Uterus (tissue), 4 donors: ENCODE results near the gene ETHE1. TPM values are rescaled to one million over a fixed set of nuclear protein-coding genes. Genes with fewer than 3 reads are reported as not detected.
"Not testable (repeated sequence)": the region's sequence is repeated elsewhere in the genome, so short reads cannot be mapped to it uniquely, and the experiment has no call there.

ENCODE experiments used
- DNase-seq, 2 donors: peaks; one replicate each; pipeline ENCODE4 v3.0.0-alpha.2; 2019 to 2020
- H3K27ac ChIP-seq, 2 donors: fragments of 200-600 bp; sonication (generic); 1 replicate in 1 of 2; 2 replicates in 1 of 2; pipeline ENCODE4 v1.5.1; 2016 to 2018
- H3K27me3 ChIP-seq, 2 donors: fragments of 200-600 bp; sonication (generic); one replicate each; pipeline ENCODE4 v1.5.1; 2018 to 2019; ENCODE audit warnings: control low read depth in 1 of 2
- H3K36me3 ChIP-seq, 2 donors: fragments of 200-600 bp; sonication (generic); one replicate each; pipeline ENCODE4 v1.5.1; 2019; ENCODE audit warnings: control low read depth in 1 of 2
- H3K4me1 ChIP-seq, 2 donors: fragments of 200-600 bp; sonication (generic); one replicate each; pipeline ENCODE4 v1.5.1; 2018 to 2019; ENCODE audit warnings: control low read depth in 1 of 2
- H3K4me3 ChIP-seq, 2 donors: fragments of 200-600 bp; sonication (generic); 1 replicate in 1 of 2; 2 replicates in 1 of 2; pipeline ENCODE4 v1.5.1; 2018 to 2019; ENCODE audit warnings: mild to moderate bottlenecking in 1 of 2
- H3K9me3 ChIP-seq, 2 donors: fragments of 200-600 bp; sonication (generic); one replicate each; pipeline ENCODE4 v1.5.1; 2019; ENCODE audit warnings: control low read depth in 1 of 2
- CTCF ChIP-seq, 4 experiments: fragments of 200-600 bp in 2 of 4; fragments of 450-650 bp in 2 of 4; sonication (generic) in 2 of 4; IDR thresholded peaks; one replicate each; pipeline ENCODE4 v1.5.1; 2016 to 2019; ENCODE audit warnings: antibody characterized with exemption in 4 of 4, mild to moderate bottlenecking in 2 of 4, moderate library complexity in 1 of 4
- POLR2A ChIP-seq, 2 donors: fragments of 450-650 bp; IDR thresholded peaks; one replicate each; pipeline ENCODE4 v1.6.1; 2016; ENCODE audit warnings: antibody characterized with exemption in 2 of 2, mild to moderate bottlenecking in 1 of 2, moderate library complexity in 1 of 2
- intact Hi-C: fragments of 100-400 bp; cut with DNase I; formaldehyde crosslinking; loops from one replicate; pipeline ENCODE4 v1.15.1; 2023; ENCODE audit warnings: low total_unique reads
- total RNA-seq, 4 donors: library from RNA; depleted of rRNA in 3 of 4; stranded (reverse); fragments of >200 nt in 3 of 4; gene quantifications; one replicate each; pipeline versions ENCODE4 v1.1.0 to v1.2.4, GENCODE V29; 2014 to 2023
- donor health status: DM: yes; HTN: yes; CAD: no.

ETHE1 gene
- total RNA-seq, 4 donors from 2014 or later: 0.77 to 29.0 (median 12.5) TPM

GRCh38 chr19:43519436-43520088, 7.4 kb downstream of the ETHE1 start:
- intact Hi-C loops: loop anchor here (2.0 to 5.0 kb wide), 2 partner anchors 57 to 73 kb away; no protein-coding TSS in a partner anchor
- Histone ChIP-seq H3K4me1 (no peaks in the 10 kb centered on the region), H3K27me3 (no peaks in the 10 kb centered on the region), H3K4me3 (no peak overlapping the region), H3K27ac (no peak overlapping the region), H3K9me3 (no peaks in the 10 kb centered on the region), H3K36me3 (no peaks in the 10 kb centered on the region)
- peak; percentile 76 to 80 for DNase-seq
- no peak for TF ChIP-seq POLR2A (IDR thresholded peaks at IDR 0.05)
- peak; percentile 80 to 95 (median 90) for TF ChIP-seq CTCF (IDR thresholded peaks at IDR 0.05)

- H3K9me3 ChIP-seq: no peaks in the 10 kb centered on the region
- no peaks in the 10 kb centered on the region for H3K27me3 ChIP-seq
- TF ChIP-seq POLR2A (IDR thresholded peaks at IDR 0.05) (no peak), CTCF (IDR thresholded peaks at IDR 0.05) (no peak)
- DNase-seq: no peak
- intact Hi-C loops: loop anchor here (2.0 to 5.0 kb wide), 2 partner anchors 56 to 71 kb away; no protein-coding TSS in a partner anchor
- no peak overlapping the region for H3K4me3 ChIP-seq
- H3K36me3 ChIP-seq: no peaks in the 10 kb centered on the region
- no peaks in the 10 kb centered on the region for H3K4me1 ChIP-seq
- H3K27ac ChIP-seq: no peak overlapping the region
Observed at GRCh38 chr19:43518051-43518450, 8.9 kb downstream of the ETHE1 start.

- H3K36me3 ChIP-seq, DNase-seq, H3K4me3 ChIP-seq, H3K9me3 ChIP-seq, intact Hi-C loops, H3K27ac ChIP-seq, H3K4me1 ChIP-seq, H3K27me3 ChIP-seq: not testable (repeated sequence)
Observed at GRCh38 chr19:43512399-43512798, 14.6 kb downstream of the ETHE1 start.

- Histone ChIP-seq H3K36me3 (no peaks in the 10 kb centered on the region), H3K9me3 (no peaks in the 10 kb centered on the region)
Observed at GRCh38 chr19:43511324-43511723, 15.7 kb downstream of the ETHE1 start.

GRCh38 chr19:43510713-43511112, 16.3 kb downstream of the ETHE1 start:
- no peak for DNase-seq
- Histone ChIP-seq H3K9me3 (no peaks in the 10 kb centered on the region), H3K27me3 (no peaks in the 10 kb centered on the region), H3K4me1 (no peaks in the 10 kb centered on the region), H3K4me3 (no peak overlapping the region), H3K36me3 (no peaks in the 10 kb centered on the region), H3K27ac (no peak overlapping the region)
- TF ChIP-seq POLR2A (IDR thresholded peaks at IDR 0.05): no peak
- TF ChIP-seq CTCF (IDR thresholded peaks at IDR 0.05): no peak
- intact Hi-C loops: no loop called here

More at GRCh38 chr19:43511324-43511723, 15.7 kb downstream of the ETHE1 start:
- intact Hi-C loops: no loop called here
- Histone ChIP-seq H3K27me3 (no peaks in the 10 kb centered on the region), H3K4me1 (no peaks in the 10 kb centered on the region), H3K27ac (no peak overlapping the region), H3K4me3 (no peak overlapping the region)
- no peak for TF ChIP-seq POLR2A (IDR thresholded peaks at IDR 0.05)
- no peak for TF ChIP-seq CTCF (IDR thresholded peaks at IDR 0.05)
- DNase-seq: no peak
